KG1 (cell line): ENCODE data around the gene APCDD1.
"Not testable (repeated sequence)": the region's sequence is repeated elsewhere in the genome, so short reads cannot be mapped to it uniquely, and the experiment has no call there.

Experiments used
- DNase-seq: peaks from one replicate; lab custom pipeline; 2025; lab: John Stamatoyannopoulos, UW

The APCDD1 gene

DNA sequence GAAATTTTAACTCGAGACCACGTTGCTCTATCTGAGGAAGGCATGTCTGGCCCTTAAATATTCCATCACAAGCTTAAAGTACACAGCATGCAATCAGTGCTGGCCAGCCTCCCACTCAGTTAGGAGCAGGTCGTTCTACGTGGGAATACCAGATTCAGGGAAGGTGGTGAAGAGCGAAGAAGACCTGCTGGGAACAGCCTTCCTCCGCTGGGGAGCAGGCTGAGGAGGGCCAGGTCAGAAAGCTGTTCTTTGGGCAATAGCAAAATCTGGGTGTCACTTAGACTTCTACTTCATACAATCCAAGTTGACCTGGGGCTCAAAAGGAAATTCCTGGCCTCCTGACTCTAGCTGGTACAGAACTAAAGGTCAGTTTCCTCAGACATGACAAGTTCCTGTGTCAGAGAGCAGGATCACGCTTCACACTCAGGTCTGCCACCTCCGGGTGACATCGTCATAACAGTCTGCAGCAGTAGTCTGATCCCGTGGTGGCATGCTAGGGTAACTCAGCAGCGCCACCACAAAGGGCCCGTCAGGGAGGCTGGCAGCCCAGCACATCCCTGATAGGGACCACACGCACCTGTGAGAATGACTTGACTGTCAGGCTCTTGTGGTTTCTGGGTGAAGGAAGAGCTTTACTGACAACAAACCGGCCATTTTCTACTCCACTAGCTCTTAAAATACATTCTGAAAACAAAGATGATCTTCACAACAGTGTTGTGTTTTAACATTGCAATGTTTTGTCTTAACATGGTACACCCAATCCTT lies 36.1 kb downstream of the APCDD1 start:
- DNase-seq: no peak

DNA sequence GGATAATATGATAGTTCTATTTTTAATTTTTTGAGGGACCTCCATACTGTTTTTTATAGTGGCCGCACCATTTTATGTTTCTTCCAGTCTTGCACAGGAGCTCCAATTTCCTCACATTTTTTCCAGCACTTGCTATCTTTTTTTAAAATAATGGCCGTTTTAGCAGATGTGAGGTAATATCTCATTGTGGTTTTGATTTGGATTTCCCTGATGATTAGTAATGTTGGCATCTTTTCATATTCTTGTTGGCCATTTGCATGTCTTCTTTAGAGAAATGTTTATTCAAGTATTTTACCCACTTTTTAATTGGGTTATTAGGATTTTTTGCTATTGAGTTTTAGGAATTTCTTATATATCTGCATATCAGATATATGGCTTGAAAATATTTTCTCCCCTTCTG lies 41.5 kb downstream of the APCDD1 start:
- no peak for DNase-seq

DNA sequence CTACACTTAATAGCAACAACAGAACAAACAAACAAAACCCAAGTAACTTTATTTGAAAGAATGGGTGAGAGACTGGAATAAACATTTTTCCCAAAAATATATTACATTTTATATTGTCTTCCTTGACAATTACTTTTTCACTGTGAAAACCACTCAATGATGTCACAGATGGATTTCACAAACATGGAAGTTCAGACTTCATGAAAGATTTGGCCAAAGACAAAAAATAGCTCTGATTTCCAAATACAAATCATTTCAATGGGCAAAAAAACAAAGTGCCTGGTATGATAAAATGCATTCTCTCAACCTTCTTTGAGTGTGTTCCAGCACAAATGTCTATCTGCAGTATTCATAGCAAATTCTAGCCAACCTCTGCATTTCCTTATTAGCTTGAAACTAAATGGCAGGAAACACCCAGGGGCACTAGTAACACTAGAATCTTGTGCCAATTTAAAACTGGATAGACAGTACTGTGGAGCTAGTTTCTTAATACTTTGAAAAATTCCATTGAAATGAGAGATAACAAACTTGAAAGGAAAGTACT lies 42.8 kb downstream of the APCDD1 start:
- DNase-seq: no peak

DNA sequence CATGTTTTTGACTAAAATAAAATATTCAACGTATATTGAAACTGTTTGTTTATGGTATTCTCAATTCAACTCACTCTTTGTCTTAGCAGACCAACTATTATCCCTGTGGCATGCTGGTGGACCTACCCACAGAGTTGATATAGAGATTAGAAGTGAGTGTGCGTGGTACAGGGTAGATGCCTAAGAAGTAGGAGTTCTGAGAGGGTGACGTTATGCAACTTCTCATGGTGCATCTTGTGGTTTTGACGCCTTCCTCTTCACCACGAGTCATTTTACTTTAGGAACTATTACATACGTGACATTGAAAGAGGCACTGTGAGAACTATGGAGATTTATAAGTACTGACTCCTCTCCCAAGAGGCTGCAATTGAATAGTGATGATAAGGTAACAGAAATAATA lies 44.8 kb downstream of the APCDD1 start:
- DNase-seq: no peak

DNA sequence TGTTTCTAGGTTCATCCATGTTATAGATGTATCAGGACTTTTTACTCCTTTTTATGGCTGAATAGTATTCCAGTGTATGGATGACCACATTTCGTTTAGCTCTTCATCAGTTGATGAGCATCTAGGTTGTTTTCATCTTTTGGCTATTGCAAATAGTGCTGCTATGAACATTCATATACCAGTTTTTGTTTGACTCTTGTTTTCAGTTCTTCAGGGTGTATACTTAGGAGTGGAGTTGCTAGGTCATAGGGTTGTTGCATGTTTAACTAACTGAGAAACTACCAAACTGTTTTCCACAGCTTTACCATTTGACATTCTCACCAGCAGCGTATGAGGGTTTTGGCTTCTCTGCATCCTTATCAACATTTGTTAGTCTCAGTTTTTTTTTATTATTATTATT lies 45.6 kb downstream of the APCDD1 start:
- DNase-seq: no peak

DNA sequence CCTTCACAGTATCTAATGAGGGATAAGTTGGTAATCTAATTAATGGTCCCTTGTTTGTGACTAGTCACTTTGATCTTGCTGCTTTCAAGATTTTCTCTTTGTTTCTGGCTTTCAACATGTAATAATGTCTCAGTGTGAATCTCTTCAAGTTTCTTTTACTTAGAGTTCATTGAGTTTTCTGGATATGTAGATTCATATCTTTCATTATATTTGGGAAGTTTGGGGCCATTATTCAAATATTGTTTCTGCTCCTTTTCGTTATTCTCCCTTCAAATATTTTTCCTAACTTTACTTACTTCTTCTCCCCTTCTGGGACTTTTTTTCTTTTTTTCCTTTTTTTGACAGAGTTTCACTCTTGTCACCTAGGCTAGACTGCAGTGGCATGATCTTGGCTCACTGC lies 50.3 kb downstream of the APCDD1 start:
- no peak for DNase-seq

DNA sequence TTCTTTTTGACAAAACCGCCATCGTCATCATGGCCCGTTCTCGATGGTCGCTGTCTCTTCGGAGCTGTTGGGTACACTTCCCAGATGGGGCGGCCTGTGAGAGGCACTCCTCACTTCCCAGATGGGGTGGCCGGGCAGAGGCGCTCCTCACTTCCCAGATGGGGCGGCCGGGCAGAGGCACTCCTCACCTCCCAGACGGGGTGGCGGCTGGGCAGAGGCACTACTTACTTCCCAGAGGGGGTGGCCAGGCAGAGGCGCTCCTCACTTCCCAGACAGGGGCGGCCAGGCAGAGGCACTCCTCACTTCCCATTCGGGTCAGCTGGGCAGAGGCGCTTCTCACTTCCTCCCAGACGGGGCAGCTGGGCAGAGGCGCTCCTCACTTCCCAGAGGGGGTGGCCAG lies 51.5 kb downstream of the APCDD1 start:
- DNase-seq: not testable (repeated sequence)

DNA sequence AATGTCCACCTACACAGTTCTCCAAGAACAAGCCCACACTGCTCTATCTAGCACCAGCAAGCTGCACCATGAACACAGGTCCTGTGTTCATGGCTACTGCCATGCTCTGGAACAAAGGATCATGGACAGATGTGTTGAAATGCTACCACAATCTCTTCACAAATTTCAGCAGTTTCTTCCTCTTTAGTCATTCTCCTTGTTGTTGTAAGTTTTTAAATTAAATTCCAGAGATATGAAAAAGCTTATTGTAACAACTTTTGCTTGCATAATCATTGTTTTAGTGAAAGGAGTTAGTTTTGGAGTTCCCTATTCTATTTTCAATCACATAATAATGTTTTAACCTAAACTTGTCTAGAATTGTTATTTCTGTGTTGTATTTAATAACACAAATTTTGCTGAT lies 54.2 kb downstream of the APCDD1 start:
- no peak for DNase-seq

DNA sequence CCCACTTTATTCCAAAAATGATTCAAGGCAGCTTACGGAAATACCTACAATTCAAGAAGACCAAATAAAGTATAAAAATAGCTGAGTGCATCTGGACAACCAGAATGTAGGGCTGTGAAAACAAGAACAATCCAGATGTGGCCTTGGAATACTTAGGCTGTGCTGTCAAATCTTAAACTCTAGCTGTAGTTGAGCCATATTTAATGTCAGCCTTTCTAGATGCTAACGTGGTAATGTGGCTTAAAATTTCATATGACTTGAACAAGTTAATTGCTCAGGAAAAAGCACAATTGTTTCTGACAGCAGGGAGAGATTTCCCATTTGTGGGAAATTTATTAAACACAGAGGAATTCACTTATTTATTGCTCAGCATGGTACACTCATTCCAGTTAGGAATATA lies 56.8 kb downstream of the APCDD1 start:
- no peak for DNase-seq

DNA sequence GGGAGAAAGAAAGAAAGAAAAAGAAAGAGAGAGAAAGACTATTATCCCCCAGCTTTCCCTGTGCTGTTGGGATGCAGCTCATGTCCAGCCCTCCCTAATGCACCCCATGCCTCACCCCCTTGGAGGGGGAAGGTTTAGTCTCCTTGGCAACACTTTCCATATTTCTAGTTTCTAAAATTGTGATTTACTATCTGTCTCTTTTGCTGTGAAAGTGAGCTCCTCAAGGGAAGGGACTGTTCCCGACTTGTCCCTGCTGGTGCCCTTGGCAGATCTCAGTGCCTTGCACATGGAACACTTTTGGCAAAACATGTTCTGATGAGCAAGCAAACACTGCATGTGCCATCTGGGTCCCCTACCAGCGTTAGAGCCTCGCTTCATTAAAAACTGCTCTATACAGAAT lies 59.6 kb downstream of the APCDD1 start:
- no peak for DNase-seq

DNA sequence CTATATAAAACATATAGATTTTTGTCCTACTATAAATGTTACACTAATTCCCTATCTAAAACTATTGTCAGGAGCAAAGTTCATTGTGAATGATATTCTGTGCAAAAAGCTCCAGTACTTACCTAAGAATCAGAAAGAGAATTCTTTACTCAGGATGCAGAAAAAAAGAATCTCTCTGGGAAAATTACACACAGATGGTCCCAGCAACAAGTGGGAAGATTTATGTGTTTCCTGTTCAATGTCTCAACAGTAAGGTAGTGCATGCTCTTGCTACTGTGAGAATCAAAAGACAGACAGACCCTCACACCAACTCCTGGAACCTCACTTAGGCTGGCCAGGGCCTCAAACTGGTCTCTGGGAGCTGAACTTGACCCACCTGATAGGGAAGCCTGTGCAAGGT lies 60.2 kb downstream of the APCDD1 start:
- no peak for DNase-seq

DNA sequence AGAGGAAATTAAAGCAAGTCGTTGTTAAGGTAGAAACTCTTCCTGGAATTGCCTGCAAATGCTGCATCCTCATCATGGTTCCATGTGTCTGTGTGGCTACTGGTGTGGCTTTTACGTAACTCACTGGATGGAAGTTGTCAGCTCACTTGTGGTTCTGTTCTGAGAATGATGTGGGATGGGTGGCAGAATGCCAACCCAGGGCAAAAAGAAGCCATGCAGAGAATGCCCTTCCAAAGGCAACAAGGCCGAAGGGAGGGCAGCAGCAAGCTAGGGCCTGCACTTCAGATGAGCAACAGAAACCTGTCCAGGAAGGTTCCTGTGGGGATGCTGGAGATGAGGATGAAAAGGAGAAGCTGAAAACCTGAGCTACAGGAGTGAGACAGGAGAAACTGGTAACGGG lies 61.0 kb downstream of the APCDD1 start:
- no peak for DNase-seq

DNA sequence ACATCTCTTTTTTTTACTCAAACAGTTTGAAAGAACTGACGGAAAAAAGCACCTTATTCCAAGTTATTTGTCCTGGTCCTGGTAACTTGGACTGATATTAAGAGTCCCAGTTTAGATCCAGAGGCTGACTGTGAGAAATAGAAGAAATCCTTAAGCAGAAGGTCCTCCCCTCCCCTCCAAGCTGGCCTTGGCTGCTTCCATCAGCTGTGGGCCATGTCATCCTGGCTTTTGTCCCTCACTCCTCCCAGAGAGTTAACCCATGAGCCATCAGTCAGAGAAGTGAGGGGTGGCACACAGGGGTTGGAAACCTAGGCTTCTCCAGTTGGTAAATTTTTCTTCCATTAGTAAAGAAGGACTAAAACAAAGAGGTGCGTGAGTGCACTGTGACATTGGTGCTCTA lies 61.6 kb downstream of the APCDD1 start:
- no peak for DNase-seq

DNA sequence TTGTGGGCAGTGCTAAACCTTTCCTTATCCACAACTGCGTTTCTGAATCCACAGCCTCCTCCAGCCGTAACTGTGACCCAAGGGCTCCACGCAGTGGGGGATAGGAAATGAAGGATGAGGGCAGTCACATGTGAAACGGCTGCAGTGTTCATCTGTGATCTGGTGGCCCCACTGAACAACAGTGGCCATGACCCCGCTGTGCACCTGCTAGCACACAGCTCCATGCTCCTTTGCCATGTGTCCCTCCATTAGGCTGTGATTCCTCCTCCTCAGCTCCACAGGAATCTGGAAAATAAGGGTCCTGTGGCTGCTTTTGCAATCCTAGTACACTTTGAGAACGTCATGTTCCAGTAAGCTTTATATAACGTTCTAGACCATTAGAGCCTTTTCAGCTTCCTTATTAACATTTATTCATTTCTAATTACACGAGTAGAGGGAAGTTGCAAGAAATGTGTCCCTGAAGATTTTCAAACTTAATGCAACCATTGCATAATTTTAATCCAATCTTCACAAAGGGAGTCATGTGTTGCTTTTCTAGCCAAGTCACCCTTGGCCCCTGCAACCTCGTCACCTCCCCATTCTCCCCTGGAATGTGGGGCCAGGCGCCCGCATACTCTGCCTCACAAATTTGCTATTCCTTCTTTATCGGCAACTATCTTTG lies 64.3 kb downstream of the APCDD1 start:
- no peak for DNase-seq

DNA sequence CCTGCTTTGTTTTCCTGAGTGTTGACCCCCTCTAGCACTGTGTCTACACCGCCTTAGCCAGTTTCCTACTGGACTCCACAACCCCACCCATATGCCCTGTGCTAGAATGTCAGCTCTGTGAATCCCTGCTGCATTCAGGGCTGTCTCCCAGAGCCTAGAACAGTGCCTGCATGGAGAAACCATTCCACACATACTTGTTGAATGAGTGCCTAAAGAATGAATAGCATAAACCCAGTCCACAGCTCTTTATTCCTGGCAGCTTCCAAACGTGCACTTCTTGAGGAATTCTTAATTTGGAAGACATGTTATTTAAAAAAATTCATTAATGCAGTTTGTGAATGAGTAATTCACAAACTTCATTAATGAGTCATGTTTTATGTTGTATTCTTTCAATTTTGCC lies 64.9 kb downstream of the APCDD1 start:
- DNase-seq: no peak

DNA sequence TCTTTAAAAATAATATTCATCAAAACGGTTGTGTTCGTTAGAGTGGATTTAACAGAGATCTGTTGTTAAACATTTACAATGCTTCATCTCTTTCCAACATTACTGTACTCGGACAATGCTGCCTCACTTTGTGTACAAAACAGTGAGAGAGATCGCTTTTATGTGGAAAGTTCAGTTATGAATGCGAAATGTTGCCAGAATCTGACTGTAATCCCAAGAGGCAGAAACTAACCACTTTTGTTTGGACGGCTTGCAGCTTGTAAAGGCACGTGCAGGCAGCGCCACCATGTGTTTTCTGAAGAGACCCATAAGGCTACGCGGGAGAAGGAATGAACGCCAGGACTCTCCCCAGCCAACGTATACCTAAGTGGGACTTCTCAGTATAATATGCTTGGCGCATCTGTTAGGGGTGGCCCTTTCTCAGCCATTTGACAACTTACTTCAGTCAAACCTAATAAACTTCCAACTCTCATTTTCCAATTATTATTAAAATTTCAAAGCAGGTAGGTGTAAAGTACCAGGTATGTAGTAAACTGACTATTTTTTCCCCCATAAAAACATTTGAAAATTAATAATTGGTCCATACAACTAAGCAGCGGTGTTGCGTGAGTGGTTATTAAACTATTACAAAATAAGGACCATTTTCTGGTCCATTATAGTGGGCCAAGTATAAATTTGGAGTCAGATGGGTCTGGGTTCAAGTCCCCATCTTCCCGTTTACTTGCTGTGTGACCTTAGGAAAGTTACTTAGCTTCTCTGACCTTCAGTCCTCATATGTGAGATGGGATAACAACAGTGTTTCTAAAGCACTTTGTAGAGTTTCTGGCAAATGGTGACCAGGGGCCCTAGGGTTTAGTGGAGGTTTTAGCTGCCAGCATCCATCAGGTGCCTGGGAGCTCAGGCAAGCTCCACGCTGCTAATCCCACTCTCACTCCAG lies 65.8 kb downstream of the APCDD1 start:
- peak; percentile 50 for DNase-seq

DNA sequence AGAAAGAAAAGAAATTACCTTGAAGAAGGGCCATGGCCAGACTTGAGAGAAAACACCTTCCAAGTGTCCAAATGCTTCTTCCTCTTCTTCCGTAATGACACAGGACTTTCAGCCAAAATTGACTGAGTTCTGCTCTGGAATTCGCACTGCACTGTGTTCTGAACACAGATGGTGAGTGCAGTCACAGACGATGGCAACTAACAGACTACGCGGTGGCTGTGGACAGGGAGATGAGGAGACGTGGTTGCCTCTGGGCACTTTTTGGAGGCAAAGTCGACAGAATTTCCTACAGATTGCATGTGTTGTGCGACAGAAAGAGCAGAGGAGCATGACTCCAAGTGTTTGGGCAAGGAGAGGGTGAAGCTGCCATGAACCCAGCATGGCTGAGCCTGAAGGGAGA lies 67.1 kb downstream of the APCDD1 start:
- no peak for DNase-seq

DNA sequence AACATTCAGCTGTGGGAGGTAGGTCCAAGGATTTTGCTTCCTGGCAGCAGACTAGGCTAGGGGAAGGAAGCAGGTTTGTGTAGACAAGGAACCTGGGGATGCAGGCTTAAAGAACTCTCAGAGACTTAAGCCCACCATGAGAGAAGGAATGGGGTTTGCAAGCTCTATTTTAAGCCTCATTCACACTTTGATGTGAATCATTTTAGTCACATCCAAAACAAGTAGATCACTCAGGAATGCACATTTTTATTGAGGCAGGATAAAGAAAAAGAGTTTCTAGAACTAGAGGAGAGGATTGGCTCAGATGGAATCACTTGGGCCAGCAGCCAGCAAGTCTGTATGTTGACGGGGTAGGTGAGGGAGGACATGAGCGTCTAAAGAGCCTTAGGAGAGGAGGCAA lies 68.1 kb downstream of the APCDD1 start:
- no peak for DNase-seq

DNA sequence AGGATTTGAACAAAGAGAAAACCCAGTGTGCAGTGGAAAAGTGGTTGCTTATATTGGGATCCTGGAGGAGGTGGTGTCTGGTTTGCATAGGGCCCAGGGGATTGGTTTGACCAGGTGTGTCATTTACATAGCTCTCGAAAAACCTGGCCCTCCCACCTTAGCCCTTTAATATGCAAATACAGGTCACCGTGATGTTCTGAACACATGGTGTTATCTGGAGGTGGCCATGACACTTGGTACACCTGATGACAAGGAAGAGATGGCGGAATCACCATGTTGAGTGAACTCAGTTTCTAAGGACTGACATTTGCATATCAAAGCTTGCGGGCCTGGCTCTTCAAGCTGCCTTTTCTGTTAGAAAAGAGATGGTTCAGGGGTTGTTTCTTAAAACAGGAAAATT lies 69.1 kb downstream of the APCDD1 start:
- DNase-seq: no peak

DNA sequence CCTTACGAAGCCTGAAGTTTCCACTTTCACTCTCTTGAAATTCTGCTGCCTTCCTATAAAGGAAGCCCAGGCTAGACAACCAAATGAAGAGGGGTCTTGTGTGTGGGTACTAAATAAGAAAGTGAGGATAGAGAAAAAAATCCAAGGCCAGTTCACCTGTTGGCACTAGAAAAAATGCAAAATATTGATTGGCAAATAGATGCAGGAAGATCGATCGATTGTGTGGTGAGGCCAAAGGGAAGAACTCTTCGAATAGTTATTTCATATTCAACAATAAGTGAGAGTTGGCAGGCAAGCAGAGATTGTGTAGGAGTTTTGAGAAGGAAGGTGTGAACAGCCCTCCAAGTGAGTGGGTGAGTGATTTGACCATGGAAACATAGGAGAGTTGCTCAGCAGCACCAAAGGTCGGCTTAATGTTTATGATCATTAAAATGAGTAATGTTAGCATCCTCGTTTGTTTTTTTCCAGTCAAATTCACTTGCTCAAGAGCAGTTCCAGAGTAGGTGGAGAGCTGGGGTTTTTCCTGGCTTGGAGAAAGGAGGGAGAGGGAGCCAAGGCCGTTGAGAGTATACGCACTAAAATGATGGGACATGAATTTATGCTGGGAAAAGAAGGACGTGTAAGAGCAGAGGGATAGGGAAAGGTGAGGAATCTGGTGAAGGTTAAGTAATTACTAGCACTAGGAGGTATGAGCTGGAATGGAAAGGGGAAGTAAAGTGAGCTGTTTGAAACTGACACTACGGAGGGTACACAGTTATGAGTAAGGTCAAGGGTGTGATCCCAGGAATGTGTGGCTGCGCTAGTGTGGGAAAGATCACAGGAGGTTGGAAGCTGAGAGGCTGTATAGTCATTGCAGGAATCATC lies 70.3 kb downstream of the APCDD1 start:
- no peak for DNase-seq

DNA sequence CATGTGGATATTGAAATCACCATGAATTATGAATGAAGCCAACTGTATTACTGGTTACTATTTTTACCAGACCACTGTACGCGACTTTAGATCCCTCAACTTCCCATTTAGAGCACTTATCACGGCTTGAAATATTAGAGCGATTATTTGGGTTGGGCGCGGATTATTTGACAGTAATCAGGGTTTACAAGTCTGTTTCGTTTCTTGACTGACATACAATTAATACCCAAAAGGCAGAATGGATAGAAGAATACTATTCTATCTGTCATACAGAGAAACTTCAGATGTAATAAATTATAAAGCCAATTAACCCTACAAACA lies 70.9 kb downstream of the APCDD1 start:
- peak; percentile 73 for DNase-seq
